C4-2B (cell line): ENCODE data around the gene GAMT.

ENCODE experiments used
- H3K27ac ChIP-seq: fragments of 450-650 bp; 2 replicates; pipeline ENCODE4 v1.5.1; 2017
- CTCF ChIP-seq: fragments of 450-650 bp; conservative IDR thresholded peaks from 2 replicates; pipeline ENCODE4 v1.5.1; 2017; ENCODE audit warnings: mild to moderate bottlenecking
- ZFX ChIP-seq: fragments of 450-650 bp; IDR thresholded peaks from 2 replicates; pipeline ENCODE4 v1.6.1; 2017

GAMT gene

DNA sequence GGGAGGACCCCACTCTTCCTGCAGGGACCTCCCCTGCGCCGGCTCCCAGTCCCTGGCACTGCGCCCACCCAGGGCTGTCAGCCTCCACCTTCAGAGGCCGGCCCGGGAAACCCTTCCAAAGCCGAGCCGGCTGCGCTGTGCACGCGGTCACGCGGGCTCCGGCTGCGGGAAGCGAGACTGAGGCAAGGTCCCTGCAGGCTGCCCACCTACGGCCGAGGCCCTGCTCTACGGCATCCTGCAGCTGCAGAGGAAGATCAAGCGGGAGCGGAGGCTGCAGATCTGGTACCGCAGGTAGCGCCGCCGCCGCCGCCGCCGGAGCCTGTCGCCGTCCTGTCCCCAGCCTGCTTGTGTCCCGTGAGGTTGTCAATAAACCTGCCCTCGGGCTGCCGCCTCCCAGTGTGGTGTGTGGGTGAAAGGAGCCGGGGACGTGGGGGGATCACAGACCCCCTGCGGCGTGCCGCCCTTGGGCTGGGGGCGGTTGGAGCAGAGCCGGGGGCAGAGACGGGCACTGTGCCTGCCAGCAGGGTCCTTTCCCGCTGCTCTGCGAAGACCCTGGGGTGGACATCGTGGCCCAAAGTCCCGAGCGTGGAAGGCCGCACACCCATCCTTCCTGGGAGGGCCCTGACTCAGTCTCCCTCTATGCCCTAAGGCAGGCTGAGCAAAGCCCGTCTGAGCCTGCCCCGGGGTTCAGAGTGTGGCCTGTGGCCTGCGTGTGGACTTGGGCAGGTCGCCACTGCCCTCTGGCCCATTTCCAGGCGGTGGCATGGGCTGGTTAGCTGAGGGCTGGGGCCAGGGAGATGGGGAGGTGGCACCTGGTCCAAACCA lies 5.9 kb downstream of the GAMT start:
- peak overlapping the region; percentile 72 for H3K27ac ChIP-seq
- TF ChIP-seq CTCF (no peak), ZFX (peak; percentile 43; the same call in 1 of the 2 replicates)

- TF ChIP-seq CTCF (no peak), ZFX (no peak)
- H3K27ac ChIP-seq: peak overlapping the region; percentile 72
Observed at GRCh38 chr19:1394252-1395193, 6.8 kb downstream of the GAMT start.

GRCh38 chr19:1393841-1394240 lies 7.5 kb downstream of the GAMT start:
- no peak overlapping the region for H3K27ac ChIP-seq
- TF ChIP-seq CTCF (no peak), ZFX (no peak)

DNA sequence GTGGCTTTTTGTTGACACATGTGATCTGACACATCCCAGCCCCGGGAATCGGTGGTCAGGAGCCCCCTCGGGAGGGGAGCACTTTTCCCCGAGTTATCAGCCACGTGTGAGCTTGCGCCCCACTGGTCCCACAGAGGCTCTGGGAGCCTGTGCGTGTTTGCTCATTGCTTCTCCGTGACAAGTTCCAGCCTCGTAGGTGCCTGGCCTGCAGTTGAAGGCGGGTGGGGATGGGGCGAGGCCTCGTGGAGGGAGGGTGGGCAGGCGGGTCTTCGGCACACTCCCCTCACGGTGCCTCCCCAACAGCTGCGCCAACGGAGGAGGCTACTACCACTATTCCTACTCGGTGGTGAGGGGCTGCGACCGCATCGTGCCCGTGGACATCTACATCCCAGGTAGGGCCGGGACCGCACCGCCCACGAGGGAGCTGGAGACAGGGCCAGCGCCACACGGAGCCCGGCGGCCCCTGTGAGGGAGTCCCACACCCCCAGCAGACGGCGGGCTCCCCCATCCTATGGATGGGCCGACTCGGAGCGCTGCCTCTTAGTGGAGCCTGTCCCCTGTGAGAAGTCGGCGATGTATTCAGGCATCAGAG lies 8.3 kb downstream of the GAMT start:
- no peak overlapping the region for H3K27ac ChIP-seq
- TF ChIP-seq CTCF: no peak
- no peak for TF ChIP-seq ZFX

GRCh38 chr19:1392407-1392806 lies 8.9 kb downstream of the GAMT start:
- no peak for TF ChIP-seq ZFX
- no peak overlapping the region for H3K27ac ChIP-seq

- TF ChIP-seq ZFX (no peak), CTCF (no peak)
- no peak overlapping the region for H3K27ac ChIP-seq
Observed at GRCh38 chr19:1390890-1391423, 10.4 kb downstream of the GAMT start.
